Transverse colon (tissue), 4 donors: ENCODE measurements around the gene UNC13A. TPM values are rescaled to one million over a fixed set of nuclear protein-coding genes. Genes with fewer than 3 reads are reported as not detected.

Experiments used
- DNase-seq: peaks from one replicate; pipeline ENCODE4 v3.0.0-alpha.2; 2019
- H3K27ac ChIP-seq, 4 donors: fragments of 200-600 bp; sonication (generic); 2 replicates each; pipeline ENCODE4 v1.5.1; 2016 to 2018; ENCODE audit warnings: inconsistent platforms in 4 of 4
- H3K27me3 ChIP-seq: fragments of 200-600 bp; sonication (generic); 2 replicates; pipeline ENCODE4 v1.5.1; 2017; ENCODE audit warnings: inconsistent platforms
- H3K36me3 ChIP-seq, 4 donors: fragments of 200-600 bp; sonication (generic); 2 replicates each; pipeline ENCODE4 v1.5.1; 2017 to 2019; ENCODE audit warnings: inconsistent platforms in 4 of 4
- H3K4me1 ChIP-seq, 4 donors: fragments of 200-600 bp; sonication (generic); 2 replicates each; pipeline ENCODE4 v1.5.1; 2017 to 2020; ENCODE audit warnings: inconsistent platforms in 4 of 4
- H3K4me3 ChIP-seq, 4 donors: fragments of 200-600 bp; sonication (generic); 1 replicate in 1 of 4; 2 replicates in 3 of 4; pipeline versions ENCODE4 v1.5.1 to v1.6.1; 2017 to 2019; ENCODE audit warnings: inconsistent platforms in 4 of 4
- H3K9me3 ChIP-seq, 2 donors: fragments of 200-600 bp; sonication (generic); 2 replicates each; pipeline ENCODE4 v1.5.1; 2017 to 2019; ENCODE audit warnings: inconsistent platforms in 2 of 2
- CTCF ChIP-seq, 5 experiments: fragments of 200-600 bp in 3 of 5; fragments of 450-650 bp in 2 of 5; sonication (generic) in 3 of 5; IDR thresholded peaks; 1 replicate in 2 of 5; 2 replicates in 3 of 5; pipeline ENCODE4 v1.5.1; 2016 to 2017; ENCODE audit warnings: antibody characterized with exemption in 5 of 5, inconsistent platforms in 3 of 5, mild to moderate bottlenecking in 2 of 5, moderate library complexity in 1 of 5
- EP300 ChIP-seq: sonication (generic); formaldehyde crosslinking; IDR thresholded peaks from one replicate; pipeline ENCODE4 v1.6.1; 2017; ENCODE audit warnings: antibody characterized with exemption, low read depth
- POLR2A ChIP-seq: fragments of 450-650 bp; IDR thresholded peaks from one replicate; pipeline ENCODE4 v1.6.1; 2016; ENCODE audit warnings: antibody characterized with exemption, mild to moderate bottlenecking, moderate library complexity
- POLR2AphosphoS5 ChIP-seq, 3 donors: sonication (generic); formaldehyde crosslinking; IDR thresholded peaks; one replicate each; pipeline ENCODE4 v1.6.1; 2016; ENCODE audit warnings: antibody characterized with exemption in 3 of 3
- WGBS, 2 donors: methylation state at CpG; one replicate each; pipeline ENCODE4 v1.1.5; 2018; ENCODE audit warnings: low coverage in 1 of 2; 5-methylcytosine and 5-hydroxymethylcytosine counted together
- in situ Hi-C, 4 donors: fragments of 200-750 bp; cut with MboI; loops; one replicate each; pipeline versions ENCODE4 v1.15.0 to v1.15.1; 2017; ENCODE audit warnings: low sequenced_read_pairs in 3 of 4, low pct_ligation_motif_present in 1 of 4, low pct_unique_long_range_greater_than_20kb in 1 of 4
- intact Hi-C: fragments of 100-400 bp; cut with DNase I; formaldehyde crosslinking; loops from one replicate; pipeline ENCODE4 v1.15.1; 2023; ENCODE audit warnings: low total_unique reads
- total RNA-seq, 4 donors: library from RNA; depleted of rRNA; stranded (reverse); fragments of >200 nt; gene quantifications; one replicate each; pipeline ENCODE4 v1.1.0, GENCODE V29; 2016

The UNC13A gene
- total RNA-seq, 4 donors from 2014 or later, result under 0.01 to 1.9 (median 0.30) TPM

GRCh38 chr19:17676295-17676694 is 11.9 kb downstream of the UNC13A start:
- Histone ChIP-seq H3K27me3 (peaks cover 34% of the 10 kb centered on the region), H3K4me3 (no peak overlapping the region), H3K36me3 (no peaks in the 10 kb centered on the region), H3K4me1 (peaks cover 4 to 10% (median 9%) of the 10 kb centered on the region in 4 donors), H3K9me3 (no peaks in the 10 kb centered on the region), H3K27ac (no peak overlapping the region)
- intact Hi-C loops, result no loop called here
- no peak for TF ChIP-seq POLR2A
- no peak for TF ChIP-seq EP300
- TF ChIP-seq CTCF (IDR thresholded peaks at IDR 0.05), result no peak
- TF ChIP-seq POLR2AphosphoS5 (IDR thresholded peaks at IDR 0.05), result no peak
- 39% methylated on average over 2 of the region's 2 CpGs for WGBS, 2 donors
- DNase-seq, result no peak
- in situ Hi-C loops, result no loop called here

- in situ Hi-C loops, result no loop called here
- Histone ChIP-seq H3K4me1 (no peaks in the 10 kb centered on the region), H3K9me3 (no peaks in the 10 kb centered on the region), H3K4me3 (no peak overlapping the region), H3K27me3 (peaks cover 14% of the 10 kb centered on the region), H3K27ac (no peak overlapping the region), H3K36me3 (no peaks in the 10 kb centered on the region)
- TF ChIP-seq CTCF (IDR thresholded peaks at IDR 0.05) (no peak), EP300 (no peak), POLR2AphosphoS5 (IDR thresholded peaks at IDR 0.05) (no peak), POLR2A (no peak)
- intact Hi-C loops, result no loop called here
- no peak for DNase-seq
- 61 to 74% methylated on average over 9 to 19 of the region's 19 CpGs for WGBS, 2 donors
Observed at GRCh38 chr19:17673937-17674799, 14.0 kb downstream of the UNC13A start.

GRCh38 chr19:17671906-17672305 is 16.2 kb downstream of the UNC13A start:
- H3K9me3 ChIP-seq, result no peaks in the 10 kb centered on the region
- H3K36me3 ChIP-seq, result no peaks in the 10 kb centered on the region
- H3K4me3 ChIP-seq, result no peak overlapping the region
- 78 to 86% methylated on average over 1 to 2 of the region's 2 CpGs for WGBS, 2 donors
- no peak overlapping the region for H3K27ac ChIP-seq
- TF ChIP-seq EP300, result no peak
- TF ChIP-seq POLR2AphosphoS5 (IDR thresholded peaks at IDR 0.05), result no peak
- no peak for TF ChIP-seq CTCF (IDR thresholded peaks at IDR 0.05)
- no peak for TF ChIP-seq POLR2A
- H3K27me3 ChIP-seq, result peaks cover 3% of the 10 kb centered on the region
- no peak for DNase-seq
- intact Hi-C loops (no loop called here), in situ Hi-C loops (no loop called here)
- H3K4me1 ChIP-seq, result no peaks in the 10 kb centered on the region

GRCh38 chr19:17669419-17669818 is 18.7 kb downstream of the UNC13A start:
- H3K36me3 ChIP-seq, result no peaks in the 10 kb centered on the region
- no peaks in the 10 kb centered on the region for H3K4me1 ChIP-seq
- H3K9me3 ChIP-seq, result peaks cover 5 to 9% of the 10 kb centered on the region in 2 donors
- TF ChIP-seq POLR2AphosphoS5 (IDR thresholded peaks at IDR 0.05) (no peak), CTCF (IDR thresholded peaks at IDR 0.05) (no peak), EP300 (no peak), POLR2A (no peak)
- H3K4me3 ChIP-seq, result no peak overlapping the region
- intact Hi-C loops, result no loop called here
- no peak for DNase-seq
- 67 to 85% methylated on average over 1 to 9 of the region's 9 CpGs for WGBS, 2 donors
- H3K27ac ChIP-seq, result no peak overlapping the region
- H3K27me3 ChIP-seq, result no peaks in the 10 kb centered on the region
- in situ Hi-C loops, result no loop called here
